ENCODE results near the gene FANCM.

DNA sequence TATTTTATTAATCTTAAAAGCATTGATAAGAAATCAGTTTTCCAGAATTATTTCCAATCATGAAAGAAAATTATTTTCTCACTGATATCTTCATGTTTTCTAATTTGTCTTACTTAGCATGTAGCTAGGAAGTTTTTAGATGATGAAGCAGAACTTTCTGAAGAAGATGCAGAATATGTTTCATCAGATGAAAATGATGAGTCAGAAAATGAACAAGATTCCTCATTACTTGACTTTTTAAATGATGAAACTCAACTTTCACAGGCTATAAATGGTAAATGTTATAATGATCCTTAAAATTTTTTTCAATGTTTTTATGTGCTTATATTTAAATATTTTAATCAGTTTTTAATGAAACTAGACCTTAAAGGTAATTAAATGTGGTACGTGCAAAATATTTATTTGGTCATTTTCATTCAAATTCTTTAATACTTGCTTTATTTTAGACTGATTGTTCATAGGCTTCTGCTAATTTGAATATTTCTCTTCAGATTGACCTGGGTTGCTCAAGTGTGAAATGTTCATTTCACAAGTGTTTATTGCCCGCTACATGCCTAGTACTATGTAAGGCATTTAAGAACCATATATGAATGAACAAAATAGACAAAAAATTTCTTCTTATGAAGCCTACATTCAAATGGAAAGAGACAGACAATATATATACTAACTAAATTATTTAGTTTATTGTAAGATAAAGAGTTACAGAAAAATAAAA lies 49.5 kb downstream of the FANCM start:
- TF ChIP-seq, protein P1, sequence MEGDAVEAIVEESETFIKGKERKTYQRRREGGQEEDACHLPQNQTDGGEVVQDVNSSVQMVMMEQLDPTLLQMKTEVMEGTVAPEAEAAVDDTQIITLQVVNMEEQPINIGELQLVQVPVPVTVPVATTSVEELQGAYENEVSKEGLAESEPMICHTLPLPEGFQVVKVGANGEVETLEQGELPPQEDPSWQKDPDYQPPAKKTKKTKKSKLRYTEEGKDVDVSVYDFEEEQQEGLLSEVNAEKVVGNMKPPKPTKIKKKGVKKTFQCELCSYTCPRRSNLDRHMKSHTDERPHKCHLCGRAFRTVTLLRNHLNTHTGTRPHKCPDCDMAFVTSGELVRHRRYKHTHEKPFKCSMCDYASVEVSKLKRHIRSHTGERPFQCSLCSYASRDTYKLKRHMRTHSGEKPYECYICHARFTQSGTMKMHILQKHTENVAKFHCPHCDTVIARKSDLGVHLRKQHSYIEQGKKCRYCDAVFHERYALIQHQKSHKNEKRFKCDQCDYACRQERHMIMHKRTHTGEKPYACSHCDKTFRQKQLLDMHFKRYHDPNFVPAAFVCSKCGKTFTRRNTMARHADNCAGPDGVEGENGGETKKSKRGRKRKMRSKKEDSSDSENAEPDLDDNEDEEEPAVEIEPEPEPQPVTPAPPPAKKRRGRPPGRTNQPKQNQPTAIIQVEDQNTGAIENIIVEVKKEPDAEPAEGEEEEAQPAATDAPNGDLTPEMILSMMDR (IDR thresholded peaks at IDR 0.05) = no peak
- no peak for TF ChIP-seq POLR2A (IDR thresholded peaks at IDR 0.05)
